Heart left ventricle (tissue), 13 donors: Measurements from ENCODE around the gene CARHSP1.

Source experiments
- POLR2A ChIP-seq, 2 donors: fragments of 450-650 bp; IDR thresholded peaks; one replicate each; pipeline ENCODE4 v1.6.1; 2017; ENCODE audit warnings: antibody characterized with exemption in 2 of 2, mild to moderate bottlenecking in 2 of 2, moderate library complexity in 2 of 2
- TF ChIP-seq, protein P1 (sequence below), 12 donors: fragments of 200-600 bp; sonication (generic) in 4 of 12; IDR thresholded peaks; one replicate each; pipeline versions ENCODE4 v1.5.0 to v1.8.0; 2018 to 2022; ENCODE audit warnings: antibody characterized with exemption in 12 of 12, mild to moderate bottlenecking in 5 of 12
- donor health status: ischemic (EF 13 %, LVEDD 7.1; RV severe dilation, severe dysfunction).
- donor health status: DM: no; HTN: yes; CAD: no.
- donor health status: DM: no; HTN: no; CAD: no.
- donor health status: ischemic (EF 25% LVEDD 6.9; RV normal size, moderate dysfunction).
- donor health status: ischemic (EF 25% LVEDD 5.7; RV mildly dilated, moderate dysfunction).
- donor health status: ischemic (EF 35%, LVEDD 5.7; RV mildly dilated, moderate dysfunction).
- donor health status: nonischemic (EF 11% LVEDD 7.7; RV severe dilation, severe dysfunction).
- donor health status: DM: yes; HTN: yes; CAD: no.
- donor health status: PGD.
- donor health status: ischemic (EF 29% LVEDD 5.4; RV normal size, mild dysfunction).
- donor health status: nonischemic (EF 23%, LVEDD 6.1; RV moderate dilation, normal function).

DNA sequence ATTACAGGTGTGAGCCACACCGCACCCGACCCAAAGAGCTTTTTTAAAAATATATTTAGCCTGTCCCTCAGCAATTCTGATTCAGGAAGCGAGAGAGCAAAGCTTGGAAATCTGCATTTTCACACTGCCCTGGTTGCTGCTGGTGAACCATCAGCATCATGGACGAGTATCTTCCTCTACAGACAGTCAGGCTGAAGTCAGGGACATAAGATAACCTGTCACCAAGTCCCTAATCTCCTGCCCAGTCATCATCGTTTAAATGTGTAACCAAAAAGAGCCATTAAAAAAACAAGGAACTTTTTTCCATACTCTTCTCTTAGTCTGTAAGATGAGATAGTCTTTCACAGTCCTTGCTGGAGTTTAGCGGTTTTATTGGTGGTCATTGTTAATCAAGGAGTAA, 64.5 kb downstream of the CARHSP1 start:
- TF ChIP-seq, protein P1, sequence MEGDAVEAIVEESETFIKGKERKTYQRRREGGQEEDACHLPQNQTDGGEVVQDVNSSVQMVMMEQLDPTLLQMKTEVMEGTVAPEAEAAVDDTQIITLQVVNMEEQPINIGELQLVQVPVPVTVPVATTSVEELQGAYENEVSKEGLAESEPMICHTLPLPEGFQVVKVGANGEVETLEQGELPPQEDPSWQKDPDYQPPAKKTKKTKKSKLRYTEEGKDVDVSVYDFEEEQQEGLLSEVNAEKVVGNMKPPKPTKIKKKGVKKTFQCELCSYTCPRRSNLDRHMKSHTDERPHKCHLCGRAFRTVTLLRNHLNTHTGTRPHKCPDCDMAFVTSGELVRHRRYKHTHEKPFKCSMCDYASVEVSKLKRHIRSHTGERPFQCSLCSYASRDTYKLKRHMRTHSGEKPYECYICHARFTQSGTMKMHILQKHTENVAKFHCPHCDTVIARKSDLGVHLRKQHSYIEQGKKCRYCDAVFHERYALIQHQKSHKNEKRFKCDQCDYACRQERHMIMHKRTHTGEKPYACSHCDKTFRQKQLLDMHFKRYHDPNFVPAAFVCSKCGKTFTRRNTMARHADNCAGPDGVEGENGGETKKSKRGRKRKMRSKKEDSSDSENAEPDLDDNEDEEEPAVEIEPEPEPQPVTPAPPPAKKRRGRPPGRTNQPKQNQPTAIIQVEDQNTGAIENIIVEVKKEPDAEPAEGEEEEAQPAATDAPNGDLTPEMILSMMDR (IDR thresholded peaks at IDR 0.05) = no peak
- no peak for TF ChIP-seq POLR2A (IDR thresholded peaks at IDR 0.05)
